Posterior vena cava (tissue), 2 donors: ENCODE data around the gene ITCH. TPM values are rescaled to one million over a fixed set of nuclear protein-coding genes. Genes with fewer than 3 reads are reported as not detected.
"Not testable (repeated sequence)": the region's sequence is repeated elsewhere in the genome, so short reads cannot be mapped to it uniquely, and the experiment has no call there.

Experiments used
- DNase-seq: peaks from one replicate; pipeline ENCODE4 v3.0.0-alpha.2; 2020; ENCODE audit warnings: low spot score
- intact Hi-C, 2 donors: fragments of 100-400 bp; cut with DNase I; formaldehyde crosslinking; loops; one replicate each; pipeline versions ENCODE4 v1.14.1 to v1.14.2; 2022 to 2023
- total RNA-seq, 2 donors: library from RNA; stranded (reverse); fragmentation: NEBNext Ultra II Directional; extraction: Animal tissue kit (Norgen Biotek cat#: 25700); gene quantifications; one replicate each; pipeline ENCODE4 v1.2.1, GENCODE V29; 2021
- donor health status: DM: yes; HTN: yes; CAD: no.
- donor health status: DM: yes; HTN: yes; CAD: no.

The ITCH gene
- total RNA-seq, 2 donors from 2014 or later, result 51.8 to 64.8 TPM

DNA sequence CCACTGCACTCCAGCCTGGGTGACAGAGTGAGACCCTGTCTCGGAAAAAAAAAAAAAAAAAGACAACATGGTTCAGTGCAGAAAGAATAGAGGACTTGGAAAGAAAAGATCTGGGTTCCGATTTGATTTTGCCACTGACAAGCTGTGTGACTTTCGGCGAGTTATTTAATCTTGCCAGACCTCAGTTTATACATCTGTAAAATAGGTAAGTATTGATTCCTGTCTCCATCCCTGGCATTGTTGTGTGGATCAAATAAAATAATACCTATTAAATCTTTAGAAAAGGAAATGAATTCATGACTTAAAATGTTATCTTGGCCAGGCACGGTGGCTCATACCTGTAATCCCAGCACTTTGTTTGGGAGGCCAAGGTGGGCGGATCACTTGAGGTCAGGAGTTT, 7.0 kb downstream of the ITCH start:
- DNase-seq, result no peak
- intact Hi-C loops, result no loop called here

DNA sequence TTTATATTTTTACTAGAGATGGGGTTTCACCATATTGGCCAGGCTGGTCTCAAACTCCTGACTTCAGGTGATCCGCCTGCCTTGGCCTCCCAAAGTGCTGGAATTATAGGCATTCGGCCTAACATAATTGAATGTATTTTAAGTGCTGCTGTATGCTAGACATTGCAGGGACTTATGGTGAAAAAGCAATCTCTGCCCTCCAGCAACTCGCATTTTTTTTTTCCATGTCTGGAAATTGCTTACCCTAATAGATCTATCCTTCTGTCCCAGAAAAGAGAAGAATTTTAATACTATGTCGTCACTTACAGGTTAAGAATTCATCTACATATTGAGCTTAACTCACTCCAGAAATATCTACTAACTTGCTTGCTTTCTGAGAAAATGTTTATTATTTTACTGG, 10.4 kb downstream of the ITCH start:
- intact Hi-C loops, result no loop called here
- no peak for DNase-seq

DNA sequence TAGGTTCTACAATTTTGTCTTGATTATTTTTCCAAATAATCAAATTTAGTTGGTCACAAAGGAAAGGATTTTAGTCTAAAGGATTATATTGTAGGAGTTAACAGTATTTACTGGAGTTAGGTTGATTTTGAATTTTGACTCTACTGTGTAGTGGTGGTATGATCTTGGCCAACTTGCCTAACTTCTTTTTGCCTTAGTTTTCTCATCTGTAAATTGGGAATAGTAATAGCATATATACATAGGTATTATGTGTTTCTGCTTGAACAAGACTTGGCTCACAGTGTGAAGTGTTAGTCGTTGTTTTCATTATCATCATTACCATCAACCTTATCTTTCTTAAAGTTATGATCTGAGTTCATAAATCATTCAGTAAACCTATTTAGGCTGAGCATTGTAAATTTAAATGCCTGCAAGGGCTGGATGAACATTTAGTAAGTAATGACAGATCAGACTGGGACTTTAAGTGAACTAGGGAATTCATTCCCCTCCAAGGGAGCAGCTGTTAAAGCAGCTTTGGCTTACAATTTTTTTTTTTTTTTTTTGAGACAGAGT, 11.2 kb downstream of the ITCH start:
- no peak for DNase-seq
- intact Hi-C loops, result no loop called here

DNA sequence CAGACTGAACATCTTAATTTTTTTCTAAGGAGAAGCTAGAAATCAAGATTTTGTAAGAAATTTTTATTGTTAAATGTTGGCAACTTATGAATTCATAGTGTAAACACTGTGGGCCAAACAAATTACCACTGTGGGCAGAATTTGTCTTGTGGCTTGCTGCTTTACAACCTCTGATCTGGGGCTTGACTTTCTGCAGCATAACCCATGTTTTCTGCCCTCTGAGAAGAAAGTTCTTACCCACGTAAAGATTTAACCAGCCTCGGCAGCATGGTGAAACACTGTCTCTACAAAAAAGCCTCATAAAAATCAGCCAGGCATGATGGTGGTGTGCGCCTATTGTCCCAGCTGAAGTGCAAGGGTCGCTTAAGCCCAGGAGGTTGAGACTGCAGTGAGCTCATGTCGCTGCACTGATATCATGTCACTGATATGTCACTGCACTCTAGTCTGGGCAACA, 12.9 kb downstream of the ITCH start:
- intact Hi-C loops, result no loop called here
- no peak for DNase-seq

DNA sequence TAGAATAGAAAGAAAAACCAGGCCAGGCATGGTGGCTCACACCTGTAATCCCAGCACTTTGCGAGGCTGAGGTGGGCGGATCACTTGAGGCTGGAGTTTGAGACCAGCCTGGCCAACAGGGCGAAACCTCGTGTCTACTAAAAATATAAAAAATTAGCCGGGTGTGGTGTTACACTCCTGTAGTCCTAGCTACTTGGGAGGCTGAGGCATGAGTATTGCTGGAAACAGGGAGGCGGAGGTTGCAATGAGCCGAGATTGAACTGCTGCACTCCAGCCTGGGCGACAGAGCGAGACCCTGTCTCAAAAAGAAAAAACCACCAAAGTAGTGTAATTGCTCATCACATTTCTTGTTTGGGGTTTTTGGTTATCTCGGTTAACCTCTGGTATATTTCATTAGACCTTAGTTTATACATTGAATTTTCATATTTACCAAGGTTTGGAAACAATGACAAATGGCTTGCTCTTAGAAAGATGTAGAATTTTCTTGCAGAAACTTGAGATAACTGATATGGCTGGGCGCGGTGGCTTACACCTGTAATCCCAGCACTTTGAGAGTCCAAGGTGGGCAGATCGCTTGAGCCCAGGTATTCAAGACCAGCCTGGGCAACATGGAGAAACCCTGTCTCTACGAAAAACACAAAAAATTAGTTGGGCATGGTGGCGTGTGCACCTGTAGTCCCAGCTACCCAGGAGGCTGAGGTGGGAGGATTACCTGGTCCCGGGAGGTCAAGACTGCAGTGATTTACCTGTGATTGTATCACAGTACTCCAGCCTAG, 14.2 kb downstream of the ITCH start:
- DNase-seq, result no peak
- intact Hi-C loops, result no loop called here

DNA sequence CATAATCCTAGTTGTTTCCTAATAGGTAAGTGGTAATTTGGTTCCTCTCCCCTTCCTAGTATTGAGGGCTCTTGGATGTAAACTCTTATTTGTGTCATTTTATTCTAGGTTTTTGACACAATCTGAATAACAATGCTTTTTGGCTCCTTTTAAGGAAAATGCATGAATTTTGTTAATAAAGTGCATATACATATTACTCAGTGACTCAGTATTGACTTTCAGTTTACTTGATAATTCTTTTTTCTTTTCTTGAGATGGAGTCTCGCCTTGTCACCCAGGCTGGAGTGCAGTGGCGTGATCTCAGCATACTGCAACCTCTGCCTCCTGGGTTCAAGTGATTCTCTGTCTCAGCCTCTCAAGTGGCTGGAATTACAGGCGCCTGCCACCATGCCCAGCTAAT, 19.1 kb downstream of the ITCH start:
- intact Hi-C loops, result no loop called here

DNA sequence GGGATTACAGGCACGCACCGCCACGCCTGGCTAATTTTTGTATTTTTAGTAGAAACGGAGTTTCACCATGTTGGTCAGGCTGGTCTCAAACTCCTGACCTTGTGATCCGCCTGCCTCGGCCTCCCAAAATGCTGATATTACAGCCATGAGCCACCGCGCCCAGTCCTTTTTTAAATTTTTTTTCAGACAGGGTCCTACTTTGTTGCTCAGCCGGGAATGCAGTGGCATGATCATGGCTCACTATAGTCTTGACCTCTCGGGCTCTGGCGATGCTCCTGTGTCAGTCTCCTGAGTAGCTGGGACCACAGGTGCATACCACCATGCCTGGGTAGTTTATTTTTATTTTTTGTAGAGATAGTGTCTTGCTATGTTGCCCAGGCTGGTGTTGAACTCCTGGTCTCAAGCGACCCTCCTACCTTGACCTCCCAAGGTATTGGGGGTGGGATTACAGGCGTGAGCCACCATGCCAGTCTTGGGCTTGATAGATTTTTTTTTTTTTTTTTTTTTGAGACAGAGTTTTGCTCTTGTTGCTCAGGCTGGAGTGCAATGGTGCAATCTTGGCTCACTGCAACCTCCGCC, 19.9 kb downstream of the ITCH start:
- peak; percentile 2 for DNase-seq
- intact Hi-C loops, result not testable (repeated sequence)

More for the DNA sequence above, 19.1 kb downstream of the ITCH start:
- DNase-seq, result no peak

DNA sequence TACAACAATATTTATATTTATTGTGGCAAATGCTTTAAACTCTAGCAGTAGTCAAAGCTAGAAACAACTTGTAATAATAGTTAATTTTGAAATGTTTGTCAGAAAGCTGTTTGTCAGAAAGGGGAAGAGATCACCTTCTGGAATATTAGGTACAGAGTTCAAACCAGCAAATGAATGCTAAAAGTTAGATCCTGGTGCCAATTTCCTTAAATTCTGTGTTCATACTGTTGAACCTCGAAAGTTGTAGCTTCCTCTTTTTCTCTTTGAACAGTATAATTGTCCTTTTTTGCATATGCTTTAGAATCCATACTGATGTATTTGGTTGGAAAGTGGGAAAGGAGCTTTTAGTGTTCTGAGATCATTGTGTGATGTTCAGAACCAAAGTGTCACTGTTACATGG, 22.4 kb downstream of the ITCH start:
- no peak for DNase-seq
- intact Hi-C loops, result no loop called here

DNA sequence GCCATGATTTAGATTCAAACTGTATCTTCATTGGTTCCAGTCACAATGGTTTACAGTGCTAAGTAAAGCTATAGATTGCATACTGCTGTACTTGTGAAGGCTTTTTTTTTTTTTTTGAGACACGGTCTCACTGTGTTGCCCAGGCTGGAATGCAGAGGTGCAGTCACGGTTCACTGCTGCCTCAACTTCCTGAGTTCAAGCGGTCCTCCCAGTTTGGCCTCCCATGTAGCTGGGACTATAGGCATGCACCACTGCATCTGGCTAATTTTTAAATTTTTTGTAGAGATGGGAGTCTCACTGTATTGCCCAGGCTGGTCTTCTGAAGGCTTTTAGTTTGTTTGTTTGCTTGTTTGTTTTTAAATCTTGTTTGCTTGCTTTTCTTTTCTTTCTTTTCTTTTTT, 24.9 kb downstream of the ITCH start:
- intact Hi-C loops, result no loop called here
- no peak for DNase-seq

DNA sequence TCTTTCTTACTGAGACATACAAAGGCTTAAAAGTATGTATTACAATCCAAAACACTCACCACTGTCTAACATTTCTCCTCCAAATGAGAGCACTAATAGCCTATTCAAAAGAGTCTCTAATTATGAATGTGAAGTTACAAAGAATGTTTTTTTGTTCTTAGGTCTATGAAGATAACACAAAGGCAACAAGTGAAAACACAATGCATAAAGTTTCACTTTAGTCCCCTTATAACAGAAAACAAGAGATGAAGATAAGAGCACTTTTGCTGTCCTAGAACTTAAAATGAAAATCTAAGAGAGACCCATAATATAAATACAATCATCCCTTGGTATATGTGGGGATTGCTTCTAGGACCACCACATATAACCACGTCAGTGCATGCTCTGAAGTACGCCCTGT, 25.6 kb downstream of the ITCH start:
- intact Hi-C loops, result no loop called here
- DNase-seq, result no peak

DNA sequence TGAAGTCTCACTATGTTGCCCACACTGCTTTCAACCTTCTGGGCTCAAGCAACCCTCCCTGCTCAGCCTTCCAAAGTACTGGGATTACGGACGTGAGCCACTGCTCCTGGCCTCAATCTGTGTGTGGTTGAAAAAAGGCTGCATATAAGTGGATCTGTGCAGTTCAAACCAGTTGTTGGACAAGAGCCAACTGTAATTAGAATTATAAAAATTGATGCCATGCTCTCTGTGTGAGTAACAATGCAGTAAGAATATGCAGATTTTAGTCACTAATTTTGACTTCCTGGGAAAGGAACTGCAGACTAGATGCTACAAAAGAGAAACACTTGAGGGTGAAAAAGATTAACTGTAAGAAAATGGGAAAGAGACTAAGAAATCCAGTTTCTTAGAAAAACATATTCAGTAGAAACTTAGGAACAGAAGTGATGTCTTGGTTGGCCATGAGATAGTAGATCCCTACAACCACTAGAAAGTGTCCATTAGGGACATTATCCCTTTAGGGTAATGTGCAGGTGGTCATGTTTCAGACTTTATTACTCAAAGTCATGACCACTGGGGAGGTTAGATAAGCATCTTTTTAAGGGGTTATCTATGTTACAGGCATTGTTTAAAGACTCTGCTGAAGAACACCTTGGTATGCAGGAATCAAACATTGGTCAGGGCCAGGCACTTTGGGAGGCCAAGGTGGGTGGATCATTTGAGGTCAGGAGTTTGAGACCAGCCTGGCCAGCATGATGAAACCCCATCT, 26.3 kb downstream of the ITCH start:
- DNase-seq, result no peak
- intact Hi-C loops, result no loop called here

DNA sequence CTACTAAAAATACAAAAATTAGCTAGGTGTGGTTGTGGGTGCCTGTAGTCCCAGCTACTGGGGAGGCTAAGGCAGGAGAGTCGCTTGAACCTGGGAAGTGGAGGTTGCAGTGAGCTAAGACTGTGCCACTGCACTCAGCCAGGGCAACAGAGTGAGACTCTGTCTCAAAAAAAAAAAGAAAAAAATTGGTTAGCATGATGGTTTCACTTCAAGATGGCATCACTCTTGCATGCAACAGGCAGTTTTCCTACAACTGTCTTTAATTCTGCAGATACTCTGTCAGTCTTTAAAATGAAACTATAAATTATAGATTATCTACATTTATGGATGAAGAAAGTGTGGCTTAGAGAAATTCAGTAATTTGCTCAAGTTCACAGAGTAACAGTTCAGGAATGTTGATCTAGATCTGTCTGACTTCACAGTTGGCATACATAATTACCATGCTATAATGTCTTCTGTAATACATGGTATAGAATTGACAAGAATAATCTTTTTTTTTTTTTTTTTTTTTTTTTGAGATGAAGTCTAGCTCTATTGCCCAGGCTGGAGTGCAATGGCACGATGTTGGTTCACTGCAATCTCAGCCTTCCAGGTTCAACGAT, 27.0 kb downstream of the ITCH start:
- DNase-seq, result no peak
- intact Hi-C loops, result no loop called here

DNA sequence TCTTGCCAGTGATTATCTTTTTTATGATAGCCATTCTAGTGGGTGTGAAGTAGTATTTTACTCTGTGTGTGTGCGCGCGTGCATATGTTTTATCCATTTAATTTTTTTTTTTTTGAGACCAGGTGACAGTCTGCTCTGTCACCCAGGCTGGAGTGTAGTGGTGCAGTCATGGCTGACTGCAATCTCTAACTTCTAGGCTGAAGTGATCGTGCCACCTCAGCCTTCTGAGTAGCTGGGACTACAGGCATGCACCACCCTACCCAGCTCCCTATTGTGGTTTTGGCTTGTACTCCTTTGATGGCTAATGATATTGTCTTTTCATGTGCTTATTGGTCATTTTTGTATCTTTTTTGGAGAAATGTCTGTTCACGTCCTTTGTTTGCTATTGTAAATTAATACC, 33.3 kb downstream of the ITCH start:
- intact Hi-C loops, result no loop called here

DNA sequence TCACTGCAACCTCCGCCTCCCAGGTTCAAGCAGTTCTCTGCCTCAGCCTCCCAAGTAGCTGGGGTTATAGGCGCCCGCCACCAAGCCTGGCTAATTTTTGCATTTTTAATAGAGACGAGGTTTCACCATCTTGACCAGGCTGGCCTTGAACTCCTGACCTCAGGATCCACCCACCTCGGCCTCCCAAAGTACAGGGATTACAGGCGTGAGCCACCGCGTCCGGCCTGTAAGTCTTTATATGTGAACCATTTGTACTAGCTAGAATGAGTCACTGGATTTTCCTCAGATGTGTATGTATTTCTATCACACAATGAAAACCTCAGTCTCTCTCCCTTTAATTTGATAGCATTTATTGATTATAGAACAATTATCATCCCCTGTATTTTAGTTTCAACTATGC, 34.0 kb downstream of the ITCH start:
- peak; percentile 32 for DNase-seq
- intact Hi-C loops, result no loop called here

More for the DNA sequence above, 33.3 kb downstream of the ITCH start:
- no peak for DNase-seq

DNA sequence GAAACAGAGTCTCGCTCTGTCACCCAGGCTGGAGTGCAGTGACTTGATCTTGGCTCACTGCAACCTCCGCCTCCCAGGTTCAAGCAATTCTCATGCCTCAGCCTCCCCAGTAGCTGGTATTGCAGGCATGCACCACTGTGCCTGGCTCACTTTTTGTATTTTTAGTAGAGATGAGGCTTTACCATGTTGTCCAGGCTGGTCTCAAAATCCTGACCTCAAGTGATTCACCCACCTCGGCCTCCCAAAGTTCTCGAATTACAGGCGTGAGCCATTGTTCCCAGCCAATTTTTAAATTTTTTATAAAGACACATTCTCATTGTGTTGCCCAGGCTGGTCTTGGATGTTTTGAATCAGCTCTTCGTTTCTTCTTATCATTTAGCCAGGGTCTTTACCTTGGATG, 37.7 kb downstream of the ITCH start:
- intact Hi-C loops, result not testable (repeated sequence)
- DNase-seq, result peak; percentile 15

DNA sequence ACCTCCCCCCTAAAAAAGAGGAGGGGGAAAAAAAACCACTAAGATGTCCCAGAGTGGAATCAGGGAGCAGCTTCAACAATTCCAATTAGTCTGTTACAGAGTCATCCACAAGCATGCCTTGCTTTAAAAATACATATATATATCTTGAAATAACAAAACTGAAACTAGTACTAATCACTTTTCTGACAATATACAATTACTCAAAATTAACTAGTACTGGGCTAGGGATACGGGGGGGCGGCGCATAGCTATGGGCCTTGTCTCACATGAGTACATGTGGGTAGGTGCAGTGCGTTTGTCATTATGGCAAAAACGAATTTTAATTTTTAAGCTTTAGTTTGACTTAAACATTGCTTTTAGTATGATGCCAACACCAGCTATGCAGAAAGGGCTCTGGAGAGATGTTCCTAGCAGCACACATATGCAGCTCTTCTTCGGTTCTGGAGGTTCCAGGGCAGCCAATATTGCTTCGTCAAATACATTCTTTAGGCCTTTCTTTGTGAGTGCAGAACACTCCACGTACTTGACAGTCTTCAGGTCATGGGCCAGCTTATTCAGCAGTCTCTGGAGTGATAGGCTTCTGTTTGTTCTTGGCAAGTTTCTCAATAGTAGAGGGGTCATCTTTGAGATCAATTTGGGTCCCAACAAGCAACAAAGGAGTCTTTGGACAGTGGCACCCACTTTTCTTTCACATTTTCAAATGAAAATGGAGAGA, 38.8 kb downstream of the ITCH start:
- intact Hi-C loops, result no loop called here

DNA sequence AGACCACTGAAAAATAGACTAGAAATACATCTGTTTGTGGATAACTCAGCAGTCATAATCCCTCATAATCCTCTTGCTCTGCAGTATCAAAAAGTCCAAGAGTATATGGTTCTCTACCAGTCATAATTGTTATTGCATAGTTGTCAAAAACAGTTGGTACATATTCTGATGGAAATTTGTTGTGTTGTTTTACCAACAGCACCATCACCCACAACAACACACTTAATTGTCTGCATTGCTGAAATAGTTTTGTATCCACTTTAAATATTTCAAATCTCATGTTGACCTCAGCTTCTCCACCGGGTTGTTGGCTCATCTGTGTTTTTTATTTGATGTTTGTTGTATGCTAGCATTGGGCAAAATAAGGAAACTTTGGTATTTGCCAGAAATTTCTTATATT, 39.4 kb downstream of the ITCH start:
- no peak for DNase-seq
- intact Hi-C loops, result no loop called here

More for the DNA sequence above, 38.8 kb downstream of the ITCH start:
- DNase-seq, result no peak

DNA sequence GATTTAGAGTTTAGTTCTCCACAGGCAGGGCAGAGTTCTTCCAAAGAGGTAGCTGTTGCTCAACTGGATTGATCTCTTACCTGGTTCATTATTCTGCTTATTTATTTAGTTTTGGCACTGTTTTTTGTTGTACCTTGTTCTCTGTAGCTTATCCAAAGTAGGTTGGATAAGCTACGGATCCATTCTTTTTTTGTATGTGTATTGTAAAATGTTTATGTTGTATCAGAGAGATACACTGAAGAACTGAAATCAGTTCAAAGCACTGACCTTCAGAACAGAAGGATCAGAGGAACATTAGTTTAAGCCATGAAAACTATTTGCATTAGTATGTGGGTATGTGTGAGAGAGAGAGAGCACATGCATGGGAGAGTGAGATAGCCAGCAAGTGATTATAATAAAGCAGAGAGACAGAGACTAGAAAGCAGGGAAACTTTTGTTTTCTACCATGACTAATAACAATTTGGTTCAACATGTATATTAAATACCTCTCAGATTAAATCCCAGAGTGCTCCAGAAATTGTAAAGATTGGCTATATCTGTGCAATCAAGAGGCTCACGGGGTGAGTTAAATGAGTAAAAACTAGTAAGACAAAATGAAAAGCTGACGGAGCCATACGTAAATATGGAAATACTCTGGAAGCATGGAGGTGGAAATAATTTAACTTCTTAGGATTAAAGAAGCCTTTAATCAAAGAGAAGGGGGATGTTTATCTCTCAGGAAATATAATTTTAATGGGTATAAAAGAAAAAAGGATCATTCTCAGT, 40.2 kb downstream of the ITCH start:
- no peak for DNase-seq
- intact Hi-C loops, result no loop called here
